Hematopoietic multipotent progenitor cell treated with erythropoietin and hydrocortisone succinate and interleukin-3 and kit ligand, for 17 days (in vitro differentiated cells): ENCODE data around the gene SERPINH1.

ENCODE experiments used
- DNase-seq: peaks from one replicate; pipeline ENCODE4 v3.0.0-alpha.2; 2015; ENCODE audit warnings: low spot score

Gene SERPINH1

GRCh38 chr11:75532200-75533048 is 29.6 kb upstream of the SERPINH1 start:
- peak; percentile 95 for DNase-seq

- no peak for DNase-seq
Measured at GRCh38 chr11:75533896-75534258, 28.2 kb upstream of the SERPINH1 start.

GRCh38 chr11:75534259-75535069 is 27.6 kb upstream of the SERPINH1 start:
- DNase-seq = peak; percentile 94

DNA sequence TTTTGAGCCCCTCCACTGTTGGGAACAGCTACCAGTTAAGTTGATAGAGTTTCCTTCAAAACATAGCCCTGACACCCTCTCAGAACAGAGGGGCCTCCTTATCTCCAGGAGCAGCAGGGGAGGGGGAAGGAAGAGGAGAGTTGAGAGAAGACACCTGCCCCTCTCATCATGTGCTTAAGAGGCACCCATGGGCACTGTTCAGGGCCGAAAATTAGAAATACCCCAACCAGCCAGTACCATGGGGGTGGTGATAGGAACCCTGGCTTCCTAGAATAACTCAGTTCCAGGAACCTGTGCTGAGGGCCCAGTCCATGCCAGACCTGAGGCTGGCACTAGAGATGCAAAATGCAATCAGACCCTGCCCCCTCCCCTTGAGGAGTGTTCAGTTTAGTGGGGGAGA is 27.0 kb upstream of the SERPINH1 start:
- DNase-seq = peak; percentile 75

- peak; percentile 70 for DNase-seq
Measured at GRCh38 chr11:75536786-75537641, 25.0 kb upstream of the SERPINH1 start.

GRCh38 chr11:75537740-75538139 is 24.3 kb upstream of the SERPINH1 start:
- no peak for DNase-seq

DNA sequence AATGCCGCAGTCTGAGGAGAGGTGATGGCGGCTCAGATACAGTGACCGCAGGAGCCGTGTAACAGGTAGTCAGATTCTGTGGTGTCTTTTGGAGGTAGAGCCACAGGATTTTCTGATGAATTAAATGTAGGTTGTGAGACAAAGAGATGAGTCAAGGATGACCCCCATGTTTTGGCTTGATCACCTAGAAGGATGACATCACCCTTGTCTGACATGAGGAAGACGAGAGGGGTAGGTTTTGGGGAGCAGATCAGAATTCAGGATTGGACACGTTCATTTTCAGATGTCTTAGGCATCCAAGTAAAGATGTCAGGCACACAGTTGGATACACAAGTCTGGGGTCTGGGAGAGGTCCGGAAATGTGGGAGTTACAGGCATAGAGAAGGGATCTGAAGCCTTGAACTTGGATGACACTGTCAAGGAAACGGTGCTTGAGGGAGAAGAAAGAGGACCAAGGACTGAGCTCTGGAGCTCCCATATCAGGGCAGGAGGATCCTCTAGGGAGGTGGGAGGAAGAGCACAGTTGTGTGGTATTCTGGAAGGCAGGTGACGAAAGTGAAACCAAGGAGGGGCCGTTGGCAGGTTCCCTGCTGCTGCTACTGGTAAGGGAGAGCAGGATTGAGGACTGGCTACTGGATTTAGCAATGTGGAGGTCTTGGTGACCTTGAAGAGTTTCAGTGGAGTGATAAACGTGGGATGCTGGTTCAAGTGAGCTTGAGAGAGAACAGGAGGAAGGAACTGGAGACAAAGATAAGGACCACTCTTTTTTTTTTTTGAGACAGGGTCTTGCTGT is 23.7 kb upstream of the SERPINH1 start:
- no peak for DNase-seq

DNA sequence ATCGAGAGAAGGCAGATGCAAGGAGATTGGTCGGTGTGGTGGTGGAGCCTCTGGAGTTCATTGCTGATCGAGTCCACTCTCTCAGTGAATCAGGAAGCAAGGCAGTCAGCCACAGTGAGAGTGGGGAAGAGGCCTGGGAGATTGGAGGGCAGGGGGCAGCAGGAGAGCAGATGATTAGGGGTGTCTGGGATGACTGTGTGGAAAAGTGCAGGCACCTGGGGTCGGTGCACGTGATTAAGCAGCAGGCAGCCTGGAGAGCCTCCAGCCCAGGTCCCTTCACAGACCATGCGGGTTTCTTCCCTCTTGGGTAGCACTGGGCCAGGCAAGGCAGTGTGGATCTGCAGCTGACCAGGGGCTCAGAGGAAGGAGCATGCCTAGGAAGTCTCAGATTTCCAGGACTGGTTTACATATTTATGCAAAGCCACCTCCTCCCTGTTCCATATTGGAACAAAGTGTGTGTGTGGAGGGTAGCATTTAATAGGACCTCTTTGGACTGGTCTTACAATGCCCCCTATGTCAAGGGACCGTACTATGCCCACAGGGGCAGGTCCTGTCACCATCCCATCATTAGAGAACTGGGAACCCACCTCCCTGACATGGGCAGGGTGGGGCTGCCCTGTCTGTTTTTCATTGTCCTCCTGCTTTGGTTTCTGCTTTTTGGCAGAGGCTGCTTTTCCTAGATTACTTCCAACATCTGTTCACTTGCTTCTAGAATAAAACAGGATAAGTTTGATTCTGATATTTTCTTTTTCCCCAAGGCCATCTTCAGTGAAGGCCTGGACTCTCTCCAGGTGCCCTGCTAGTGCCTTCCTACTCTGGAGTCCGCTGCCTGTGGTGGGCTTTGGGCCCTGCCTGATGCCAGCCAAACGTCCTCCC is 22.4 kb upstream of the SERPINH1 start:
- DNase-seq = no peak

DNA sequence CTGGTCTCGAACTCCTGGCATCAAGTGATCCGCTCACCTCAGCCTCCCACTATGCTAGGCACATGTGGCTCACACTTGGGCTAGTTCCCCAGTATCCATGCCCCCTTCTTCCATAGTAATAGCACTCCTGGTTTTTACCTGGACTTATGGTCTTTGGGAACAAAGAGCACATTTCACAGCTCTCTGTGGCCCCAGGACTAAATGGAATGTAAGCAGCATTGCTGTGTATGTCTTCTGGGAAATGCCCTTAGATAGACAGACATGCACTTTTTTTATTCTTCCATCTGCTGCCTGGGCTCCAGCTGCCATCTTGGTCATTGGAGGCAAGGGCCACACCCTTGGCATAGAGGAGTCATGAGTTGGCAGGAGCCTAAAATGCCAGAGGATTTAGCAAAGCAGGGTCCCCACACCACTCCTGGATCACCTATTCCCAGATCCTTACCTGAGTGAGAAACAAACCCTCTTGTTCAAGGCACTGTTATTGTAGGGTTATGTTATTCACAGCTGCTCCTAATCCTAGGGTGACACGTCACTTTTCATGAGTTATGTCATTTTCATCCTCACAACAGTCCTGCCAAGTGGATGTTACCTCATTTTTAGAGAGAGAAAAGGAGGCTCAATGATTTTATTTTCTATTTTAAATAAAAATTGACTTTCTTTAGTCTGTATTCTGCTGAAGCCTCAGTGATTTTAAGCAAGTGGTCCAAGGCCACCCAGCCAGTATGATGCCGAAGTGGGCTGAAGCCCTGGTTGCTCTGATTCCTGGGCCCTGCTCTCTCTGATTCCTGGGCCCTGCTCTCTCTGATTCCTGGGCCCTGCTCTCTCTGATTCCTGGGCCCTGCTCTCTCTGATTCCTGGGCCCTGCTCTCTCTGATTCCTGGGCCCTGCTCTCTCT is 20.6 kb upstream of the SERPINH1 start:
- DNase-seq = peak; percentile 66

DNA sequence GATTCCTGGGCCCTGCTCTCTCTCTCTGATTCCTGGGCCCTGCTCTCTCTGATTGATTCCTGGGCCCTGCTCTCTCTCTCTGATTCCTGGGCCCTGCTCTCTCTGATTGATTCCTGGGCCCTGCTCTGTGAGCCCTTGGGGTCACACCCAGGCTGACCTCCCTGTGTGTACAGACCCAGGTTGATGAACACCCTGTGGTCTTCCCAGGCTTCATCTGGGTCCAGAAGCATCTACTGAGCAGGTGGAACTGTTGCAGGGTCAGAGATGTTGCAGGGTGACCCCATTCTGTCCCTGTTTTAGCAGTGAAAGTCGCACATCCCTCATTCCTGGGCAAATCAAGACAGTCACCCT is 20.0 kb upstream of the SERPINH1 start:
- no peak for DNase-seq

GRCh38 chr11:75543806-75544205 is 18.2 kb upstream of the SERPINH1 start:
- peak; percentile 91 for DNase-seq

DNA sequence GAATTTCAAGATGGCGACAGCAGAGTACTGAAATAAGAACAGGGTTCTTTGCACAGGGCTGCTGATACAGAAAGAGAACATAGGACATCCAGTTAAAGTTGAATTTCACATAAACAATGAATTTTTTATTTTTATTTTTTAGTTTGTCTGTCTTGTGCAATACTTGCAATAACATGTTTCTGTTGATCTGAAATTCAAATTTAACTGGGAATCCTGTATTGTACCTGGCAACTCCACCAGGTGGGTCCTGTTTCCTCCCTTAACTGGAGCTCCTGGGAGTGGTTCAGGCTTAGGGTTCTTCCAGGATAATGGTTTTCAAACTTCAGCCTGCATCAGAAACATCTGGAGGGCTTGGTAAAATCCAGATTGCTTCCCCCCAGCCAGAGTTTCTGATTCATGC is 14.9 kb upstream of the SERPINH1 start:
- no peak for DNase-seq

DNA sequence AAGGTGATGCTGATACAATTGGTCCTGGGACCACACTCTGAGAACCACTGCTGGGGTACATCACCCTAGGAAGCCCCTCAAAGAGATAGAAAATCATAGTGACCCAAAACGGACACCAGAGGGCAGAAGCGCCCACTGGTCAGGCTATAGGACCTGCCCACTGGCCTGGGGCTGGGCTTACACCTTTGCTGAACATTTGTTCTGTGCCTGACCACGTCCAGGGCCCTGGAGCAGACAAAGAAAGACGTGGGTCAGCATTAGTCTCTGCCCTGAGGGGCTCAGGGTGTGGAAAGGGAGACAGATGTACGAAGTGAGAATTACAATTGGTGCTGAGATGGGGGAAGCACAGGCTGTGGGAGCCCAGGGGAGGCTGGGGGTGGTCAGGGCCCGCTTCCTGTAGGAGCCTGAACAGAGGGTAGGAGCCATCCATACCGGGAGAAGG is 14.4 kb upstream of the SERPINH1 start:
- DNase-seq = peak; percentile 81

GRCh38 chr11:75548595-75549272 is 13.3 kb upstream of the SERPINH1 start:
- DNase-seq = no peak

- no peak for DNase-seq
Measured at GRCh38 chr11:75549370-75549958, 12.6 kb upstream of the SERPINH1 start.

- DNase-seq = no peak
Measured at GRCh38 chr11:75553182-75553581, 8.9 kb upstream of the SERPINH1 start.

DNA sequence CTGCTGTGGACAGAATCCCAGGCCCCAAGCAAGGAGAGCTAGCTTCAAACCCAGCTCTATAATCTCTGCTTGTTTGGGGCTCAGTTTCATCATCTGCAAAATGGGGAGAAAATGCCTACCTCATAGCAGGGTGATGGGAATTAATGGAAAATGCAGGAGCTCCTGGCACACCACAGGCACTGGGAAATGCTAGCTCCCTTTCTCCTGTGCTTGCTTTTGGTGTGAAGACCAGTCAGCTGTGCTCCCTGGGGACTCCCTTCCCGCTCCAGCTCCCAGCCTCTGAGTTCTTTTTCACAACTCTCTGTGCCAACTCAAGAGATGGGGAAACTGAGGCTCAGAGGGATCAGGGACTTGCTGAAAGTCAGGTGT is 8.2 kb upstream of the SERPINH1 start:
- no peak for DNase-seq

DNA sequence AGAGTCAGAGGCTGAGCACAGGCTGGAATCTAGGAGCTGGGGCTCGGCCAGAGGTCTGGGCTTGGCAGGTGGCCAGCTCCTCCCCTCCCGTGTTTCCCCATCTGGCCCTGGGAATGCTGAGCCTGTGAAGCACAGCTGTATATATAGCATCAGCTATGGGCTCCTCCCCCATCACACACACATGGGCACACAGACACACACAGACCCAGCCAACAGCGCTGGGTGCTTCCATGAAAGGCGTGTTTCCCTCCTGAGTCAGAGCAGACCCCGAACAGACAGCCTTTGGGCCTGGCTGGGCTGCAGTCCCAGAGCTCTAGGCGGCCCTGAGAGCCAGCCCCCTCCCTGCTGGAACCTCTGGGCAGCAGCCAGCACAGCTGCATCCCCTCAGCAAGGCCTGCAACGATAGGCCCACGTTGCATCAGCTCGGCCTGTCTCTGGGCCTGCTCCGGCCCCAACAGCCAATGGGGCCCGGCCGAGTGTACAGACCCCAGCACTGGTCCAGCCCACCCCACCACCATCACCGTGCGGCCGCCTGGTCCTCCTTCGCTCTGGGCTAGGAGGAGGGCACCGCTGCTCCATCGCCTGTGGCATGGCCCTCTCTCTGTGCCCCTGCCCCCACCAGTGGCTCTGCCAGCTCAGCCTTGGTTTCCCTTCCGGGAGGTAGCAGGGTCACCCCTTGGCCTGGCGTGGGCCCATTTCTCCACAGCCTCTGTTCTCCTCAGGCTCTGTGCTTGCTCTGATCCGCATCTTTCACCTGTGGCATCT is 7.6 kb upstream of the SERPINH1 start:
- no peak for DNase-seq
